GM19239 (cell line): Measurements from ENCODE around the gene GLI3.

ENCODE experiments used
- DNase-seq: peaks from one replicate; pipeline ENCODE4 v3.0.0; 2011; ENCODE audit warnings: low spot score; ENCODE audit not compliant: insufficient read length
- FAIRE-seq: peaks from 2 replicates; lab custom pipeline; 2011; peaks lifted over from hg19 to GRCh38; lab: Jason Lieb, UNC

Gene GLI3

GRCh38 chr7:42237811-42238541 is 967 bp upstream of the GLI3 start:
- FAIRE-seq (no peak), DNase-seq (no peak)

GRCh38 chr7:42236266-42236975 is 588 bp downstream of the GLI3 start:
- no peak for DNase-seq
- FAIRE-seq: no peak

- DNase-seq: no peak
These were observed 1.3 kb downstream of the GLI3 start for GRCh38 chr7:42235741-42236161.

GRCh38 chr7:42234736-42235135 is 2.3 kb downstream of the GLI3 start:
- DNase-seq: no peak
- FAIRE-seq: no peak

More at GRCh38 chr7:42235741-42236161, 1.3 kb downstream of the GLI3 start:
- no peak for FAIRE-seq

GRCh38 chr7:42233695-42234331 is 3.2 kb downstream of the GLI3 start:
- FAIRE-seq: no peak
- DNase-seq: no peak

GRCh38 chr7:42233171-42233570 is 3.8 kb downstream of the GLI3 start:
- no peak for FAIRE-seq
- DNase-seq: no peak

- DNase-seq: no peak
- FAIRE-seq: no peak
These were observed 4.7 kb downstream of the GLI3 start for GRCh38 chr7:42232275-42232674.

- FAIRE-seq: no peak
- no peak for DNase-seq
These were observed 5.8 kb downstream of the GLI3 start for GRCh38 chr7:42231043-42231787.

GRCh38 chr7:42227936-42228591 is 8.9 kb downstream of the GLI3 start:
- DNase-seq (no peak), FAIRE-seq (no peak)

GRCh38 chr7:42227541-42227935 is 9.5 kb downstream of the GLI3 start:
- FAIRE-seq (no peak), DNase-seq (no peak)

GRCh38 chr7:42227021-42227420 is 10.0 kb downstream of the GLI3 start:
- FAIRE-seq (no peak), DNase-seq (no peak)

GRCh38 chr7:42226354-42226941 is 10.6 kb downstream of the GLI3 start:
- FAIRE-seq: no peak
- DNase-seq: no peak

GRCh38 chr7:42224391-42225003 is 12.5 kb downstream of the GLI3 start:
- DNase-seq (no peak), FAIRE-seq (no peak)

GRCh38 chr7:42222891-42223290 is 14.1 kb downstream of the GLI3 start:
- no peak for FAIRE-seq
- DNase-seq: no peak

GRCh38 chr7:42222125-42222524 is 14.9 kb downstream of the GLI3 start:
- FAIRE-seq (no peak), DNase-seq (no peak)

GRCh38 chr7:42221304-42221703 is 15.7 kb downstream of the GLI3 start:
- FAIRE-seq: no peak
- no peak for DNase-seq

GRCh38 chr7:42219447-42219846 is 17.6 kb downstream of the GLI3 start:
- FAIRE-seq: no peak
- DNase-seq: no peak

GRCh38 chr7:42218248-42218647 is 18.8 kb downstream of the GLI3 start:
- no peak for DNase-seq
- FAIRE-seq: no peak

- no peak for DNase-seq
- no peak for FAIRE-seq
These were observed 19.5 kb downstream of the GLI3 start for GRCh38 chr7:42217548-42217947.
